Measurements from ENCODE around the gene NEU3. TPM values are rescaled to one million over a fixed set of nuclear protein-coding genes. Genes with fewer than 3 reads are reported as not detected.
A peak's percentile ranks its signal among the peaks of the same experiment; 100 is the strongest.

Gene NEU3
- total RNA-seq, 4 donors from 2014 or later = 11.0 to 20.6 (median 18.3) TPM

- DNase-seq (no peak), ATAC-seq (no peak)
- TF ChIP-seq CTCF (IDR thresholded peaks at IDR 0.05 in 4 of 5, conservative IDR thresholded peaks at IDR 0.05 in 1 of 5) = no peak
- no peaks in the 10 kb centered on the region for H3K27me3 ChIP-seq
- no peaks in the 10 kb centered on the region for H3K9me3 ChIP-seq
- intact Hi-C loops (cut with DNase I; ENCODE audit: low total_unique reads) (no loop called here), in situ Hi-C loops (cut with MboI; ENCODE audit: low sequenced_read_pairs in 4 of 4) (loop anchor here (5.0 to 10.0 kb wide), 5 partner anchors 78 to 215 kb away; partner anchors contain the start of gene TPBGL (in 2 of the 4))
- no peaks in the 10 kb centered on the region for H3K36me3 ChIP-seq
- H3K27ac ChIP-seq = no peak overlapping the region
- H3K4me3 ChIP-seq = no peak overlapping the region
- H3K4me1 ChIP-seq = peaks cover 4 to 15% of the 10 kb centered on the region in 2 donors
Measured at GRCh38 chr11:75029836-75030631, 41.3 kb downstream of the NEU3 start.

DNA sequence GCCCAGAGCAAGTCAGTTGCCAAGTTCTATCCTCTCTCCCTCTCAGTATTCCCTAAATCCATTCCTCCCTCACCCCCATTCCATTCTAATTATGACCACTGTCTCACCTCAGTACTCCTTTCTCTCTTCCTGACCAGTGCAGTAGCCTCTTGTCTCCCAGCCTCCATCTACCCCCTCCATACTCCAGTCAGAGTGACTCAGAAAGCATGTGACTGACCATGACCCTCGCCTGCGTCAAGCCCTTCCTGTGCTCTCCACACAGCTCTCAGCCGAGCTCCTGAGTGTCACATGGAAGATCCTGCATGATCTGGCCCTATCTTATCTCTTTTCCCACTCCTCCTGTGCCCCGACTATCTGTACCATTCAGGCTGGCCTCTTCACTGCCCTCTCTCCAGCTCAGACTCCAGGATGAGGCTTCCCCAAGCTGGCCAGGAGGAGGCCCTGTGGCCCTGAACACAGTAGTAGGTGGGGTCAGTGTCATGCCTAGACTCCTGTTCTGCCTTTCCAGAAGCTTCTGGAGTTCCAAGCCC lies 42.6 kb downstream of the NEU3 start:
- Histone ChIP-seq H3K4me3 (no peak overlapping the region), H3K4me1 (peaks cover 12 to 20% of the 10 kb centered on the region in 2 donors), H3K27ac (no peak overlapping the region), H3K36me3 (no peaks in the 10 kb centered on the region), H3K27me3 (no peaks in the 10 kb centered on the region), H3K9me3 (no peaks in the 10 kb centered on the region)
- TF ChIP-seq POLR2A (IDR thresholded peaks at IDR 0.05) (no peak), CTCF (IDR thresholded peaks at IDR 0.05 in 4 of 5, conservative IDR thresholded peaks at IDR 0.05 in 1 of 5) (no peak)
- intact Hi-C loops (cut with DNase I; ENCODE audit: low total_unique reads) = loop anchor here (1.0 kb wide), 1 partner anchor 106 kb away; no protein-coding TSS in a partner anchor
- no peak for DNase-seq
- in situ Hi-C loops (cut with MboI; ENCODE audit: low sequenced_read_pairs in 4 of 4) = no loop called here
- ATAC-seq = peak in 1 of 2 donors; percentile 31

- H3K9me3 ChIP-seq = no peaks in the 10 kb centered on the region
- H3K27ac ChIP-seq = no peak overlapping the region
- no peak overlapping the region for H3K4me3 ChIP-seq
- peaks cover 12 to 20% of the 10 kb centered on the region in 2 donors for H3K4me1 ChIP-seq
- DNase-seq (peak; percentile 50 to 69), ATAC-seq (peak; percentile 74 to 92)
- no peaks in the 10 kb centered on the region for H3K27me3 ChIP-seq
- intact Hi-C loops (cut with DNase I; ENCODE audit: low total_unique reads) (loop anchor here (1.0 kb wide), 3 partner anchors 9 to 107 kb away; no protein-coding TSS in a partner anchor), in situ Hi-C loops (cut with MboI; ENCODE audit: low sequenced_read_pairs in 4 of 4) (no loop called here)
- H3K36me3 ChIP-seq = no peaks in the 10 kb centered on the region
- TF ChIP-seq CTCF (IDR thresholded peaks at IDR 0.05 in 4 of 5, conservative IDR thresholded peaks at IDR 0.05 in 1 of 5) = peak; percentile 49 to 83 (median 77)
- TF ChIP-seq POLR2A (IDR thresholded peaks at IDR 0.05) = no peak
Measured at GRCh38 chr11:75031771-75032549, 43.2 kb downstream of the NEU3 start.

DNA sequence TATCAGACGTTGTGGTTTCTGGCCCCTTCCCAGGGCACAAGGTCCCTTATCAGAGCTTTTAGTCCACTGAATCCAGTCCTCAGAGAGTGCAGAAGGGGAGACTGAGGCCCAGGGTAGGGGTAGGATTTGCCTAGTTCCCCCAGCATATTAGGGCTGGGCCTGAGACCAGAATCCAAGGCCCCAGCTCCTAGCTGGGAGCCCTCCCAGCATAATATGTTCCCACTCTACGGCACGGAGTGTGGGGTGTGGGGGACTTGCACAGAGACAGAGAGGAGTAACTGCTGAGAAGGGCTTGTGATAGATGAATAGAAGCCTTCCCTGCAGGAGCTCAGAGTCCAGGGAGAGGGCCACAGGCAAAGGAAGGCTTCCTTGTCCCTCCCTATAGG lies 43.8 kb downstream of the NEU3 start:
- no peak overlapping the region for H3K27ac ChIP-seq
- H3K9me3 ChIP-seq = no peaks in the 10 kb centered on the region
- DNase-seq = no peak
- H3K4me3 ChIP-seq = no peak overlapping the region
- intact Hi-C loops (cut with DNase I; ENCODE audit: low total_unique reads) (loop anchor here (1.0 kb wide), 2 partner anchors 9 to 103 kb away; no protein-coding TSS in a partner anchor), in situ Hi-C loops (cut with MboI; ENCODE audit: low sequenced_read_pairs in 4 of 4) (no loop called here)
- no peaks in the 10 kb centered on the region for H3K36me3 ChIP-seq
- H3K27me3 ChIP-seq = no peaks in the 10 kb centered on the region
- peaks cover 12 to 20% of the 10 kb centered on the region in 2 donors for H3K4me1 ChIP-seq
- TF ChIP-seq CTCF (IDR thresholded peaks at IDR 0.05 in 4 of 5, conservative IDR thresholded peaks at IDR 0.05 in 1 of 5) (no peak), POLR2A (IDR thresholded peaks at IDR 0.05) (no peak)
- no peak for ATAC-seq
